NT2/D1 (cell line): Measurements from ENCODE around the gene RHO.
A peak's percentile ranks its signal among the peaks of the same experiment; 100 is the strongest.

Source experiments
- DNase-seq: peaks from one replicate; pipeline ENCODE4 v3.0.0-alpha.2; 2011; ENCODE audit warnings: low read depth, low spot score
- H3K27me3 ChIP-seq: 2 replicates; pipeline ENCODE4 v1.6.0; 2011; ENCODE audit warnings: mild to moderate bottlenecking; ENCODE audit not compliant: insufficient read length, insufficient read depth
- H3K36me3 ChIP-seq: 2 replicates; pipeline ENCODE4 v1.6.1; 2011; ENCODE audit warnings: mild to moderate bottlenecking, low read length, mixed read lengths; ENCODE audit not compliant: insufficient read depth, insufficient read length
- H3K4me1 ChIP-seq: 2 replicates; pipeline ENCODE4 v1.5.1; 2011; ENCODE audit not compliant: insufficient read depth, insufficient read length
- H3K4me3 ChIP-seq: 2 replicates; pipeline ENCODE4 v1.5.1; 2011; ENCODE audit warnings: low read depth; ENCODE audit not compliant: insufficient read length
- H3K9ac ChIP-seq: 2 replicates; pipeline ENCODE4 v1.6.0; 2011; ENCODE audit warnings: low read depth; ENCODE audit not compliant: insufficient read length
- H3K9me3 ChIP-seq: 2 replicates; pipeline ENCODE4 v1.5.1; 2011; ENCODE audit warnings: mild to moderate bottlenecking, low read length; ENCODE audit not compliant: insufficient read depth
- SUZ12 ChIP-seq: IDR thresholded peaks from 2 replicates; pipeline ENCODE4 v1.6.1; 2011; ENCODE audit not compliant: insufficient read length, insufficient read depth; ENCODE audit errors: extremely low read depth
- YY1 ChIP-seq: IDR thresholded peaks from 2 replicates; pipeline ENCODE4 v1.6.1; 2011; ENCODE audit not compliant: insufficient read length, insufficient read depth
- ZNF274 ChIP-seq: IDR thresholded peaks from 2 replicates; pipeline ENCODE4 v1.6.1; 2011; ENCODE audit warnings: mild to moderate bottlenecking, low read depth, low read length

The RHO gene

GRCh38 chr3:129575233-129575996 lies 47.0 kb downstream of the RHO start:
- Histone ChIP-seq H3K4me1 (peaks cover 33% of the 10 kb centered on the region), H3K27me3 (no peaks in the 10 kb centered on the region), H3K4me3 (no peak overlapping the region), H3K9ac (peak overlapping the region; percentile 50), H3K36me3 (peaks cover 99% of the 10 kb centered on the region), H3K9me3 (no peaks in the 10 kb centered on the region)
- TF ChIP-seq SUZ12 (no peak), YY1 (no peak), ZNF274 (no peak)
- DNase-seq: no peak

GRCh38 chr3:129575997-129576384 lies 47.6 kb downstream of the RHO start:
- Histone ChIP-seq H3K27me3 (no peaks in the 10 kb centered on the region), H3K36me3 (peaks cover 99% of the 10 kb centered on the region), H3K9me3 (no peaks in the 10 kb centered on the region), H3K4me1 (peaks cover 33% of the 10 kb centered on the region), H3K4me3 (no peak overlapping the region), H3K9ac (peak overlapping the region; percentile 11)
- no peak for DNase-seq
- TF ChIP-seq YY1: no peak
- no peak for TF ChIP-seq SUZ12
- TF ChIP-seq ZNF274: no peak

- DNase-seq: no peak
- Histone ChIP-seq H3K9me3 (no peaks in the 10 kb centered on the region), H3K4me3 (no peak overlapping the region), H3K4me1 (peaks cover 33% of the 10 kb centered on the region), H3K27me3 (no peaks in the 10 kb centered on the region), H3K36me3 (peaks cover 99% of the 10 kb centered on the region), H3K9ac (peak overlapping the region; percentile 63)
- TF ChIP-seq YY1: no peak
- TF ChIP-seq ZNF274: no peak
- TF ChIP-seq SUZ12: no peak
Observed at GRCh38 chr3:129576514-129577352, 48.3 kb downstream of the RHO start.

GRCh38 chr3:129577366-129577765 lies 48.9 kb downstream of the RHO start:
- TF ChIP-seq ZNF274: no peak
- TF ChIP-seq YY1: no peak
- no peak for TF ChIP-seq SUZ12
- Histone ChIP-seq H3K4me1 (peaks cover 33% of the 10 kb centered on the region), H3K36me3 (peaks cover 99% of the 10 kb centered on the region), H3K9ac (no peak overlapping the region), H3K4me3 (no peak overlapping the region), H3K9me3 (no peaks in the 10 kb centered on the region), H3K27me3 (no peaks in the 10 kb centered on the region)
- DNase-seq: no peak

- Histone ChIP-seq H3K27me3 (no peaks in the 10 kb centered on the region), H3K9me3 (no peaks in the 10 kb centered on the region), H3K4me1 (peaks cover 33% of the 10 kb centered on the region), H3K4me3 (no peak overlapping the region), H3K36me3 (peaks cover 99% of the 10 kb centered on the region), H3K9ac (no peak overlapping the region)
- TF ChIP-seq YY1: no peak
- no peak for TF ChIP-seq SUZ12
- no peak for TF ChIP-seq ZNF274
- DNase-seq: no peak
Observed at GRCh38 chr3:129577925-129578786, 49.7 kb downstream of the RHO start.

GRCh38 chr3:129579991-129580390 lies 51.6 kb downstream of the RHO start:
- Histone ChIP-seq H3K27me3 (no peaks in the 10 kb centered on the region), H3K4me1 (peaks cover 21% of the 10 kb centered on the region), H3K4me3 (no peak overlapping the region), H3K9ac (no peak overlapping the region), H3K36me3 (peaks cover 99% of the 10 kb centered on the region), H3K9me3 (no peaks in the 10 kb centered on the region)
- DNase-seq: no peak
- TF ChIP-seq ZNF274 (no peak), SUZ12 (no peak), YY1 (no peak)
